AG04449 (cell line): ENCODE results near the gene NPNT.

Experiments used
- CTCF ChIA-PET: fragments of 350-600 bp; formaldehyde crosslinking; extraction: SDS; loops from one replicate; lab custom pipeline; 2021; ENCODE audit warnings: antibody characterized with exemption; lab: Yijun Ruan, JAX
- POLR2A ChIA-PET: fragments of 400-600, 350-600 bp; formaldehyde crosslinking; extraction: SDS; loops from one replicate; lab custom pipeline; 2020; ENCODE audit warnings: antibody characterized with exemption, inconsistent platforms; lab: Yijun Ruan, JAX
- DNase-seq: peaks from one replicate; pipeline ENCODE4 v3.0.0-alpha.2; 2010; ENCODE audit warnings: low read depth, low spot score
- H3K4me3 ChIP-seq: 2 replicates; pipeline ENCODE4 v1.5.1; 2011; ENCODE audit warnings: low read depth, mild to moderate bottlenecking, control low read depth, low read length
- TF ChIP-seq, protein P1 (sequence below): IDR thresholded peaks from one replicate; pipeline ENCODE4 v1.5.1; 2011; ENCODE audit warnings: mild to moderate bottlenecking, moderate library complexity, low read length, control low read depth, inconsistent platforms; ENCODE audit not compliant: insufficient read depth; ENCODE audit errors: missing control alignments

The NPNT gene

DNA sequence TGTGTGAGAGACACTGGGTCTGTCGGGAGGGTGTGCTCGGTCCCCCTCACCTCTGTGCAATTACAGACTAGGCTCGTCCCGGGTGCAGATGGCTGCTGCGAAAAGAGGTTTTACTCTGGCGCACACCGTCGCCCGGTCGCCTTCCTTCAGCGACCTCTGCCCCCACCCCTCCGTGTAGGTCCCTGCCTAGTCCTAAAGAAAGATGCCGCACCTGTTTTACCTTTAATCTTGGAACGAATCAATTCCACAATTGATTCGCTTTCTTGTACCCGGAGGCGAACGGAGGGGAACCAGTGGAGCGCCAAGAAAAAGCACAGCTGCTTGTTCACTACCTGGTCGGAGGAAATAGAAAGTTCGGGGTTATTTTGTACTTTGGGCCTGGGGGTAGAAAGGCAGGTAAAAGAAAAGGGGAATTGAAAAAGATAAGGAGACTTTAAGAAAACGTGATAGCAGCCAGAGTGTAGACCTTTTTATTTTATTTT lies 1.2 kb downstream of the NPNT start:
- CTCF ChIA-PET: no interaction called here
- no peak for DNase-seq
- POLR2A ChIA-PET: no interaction called here

DNA sequence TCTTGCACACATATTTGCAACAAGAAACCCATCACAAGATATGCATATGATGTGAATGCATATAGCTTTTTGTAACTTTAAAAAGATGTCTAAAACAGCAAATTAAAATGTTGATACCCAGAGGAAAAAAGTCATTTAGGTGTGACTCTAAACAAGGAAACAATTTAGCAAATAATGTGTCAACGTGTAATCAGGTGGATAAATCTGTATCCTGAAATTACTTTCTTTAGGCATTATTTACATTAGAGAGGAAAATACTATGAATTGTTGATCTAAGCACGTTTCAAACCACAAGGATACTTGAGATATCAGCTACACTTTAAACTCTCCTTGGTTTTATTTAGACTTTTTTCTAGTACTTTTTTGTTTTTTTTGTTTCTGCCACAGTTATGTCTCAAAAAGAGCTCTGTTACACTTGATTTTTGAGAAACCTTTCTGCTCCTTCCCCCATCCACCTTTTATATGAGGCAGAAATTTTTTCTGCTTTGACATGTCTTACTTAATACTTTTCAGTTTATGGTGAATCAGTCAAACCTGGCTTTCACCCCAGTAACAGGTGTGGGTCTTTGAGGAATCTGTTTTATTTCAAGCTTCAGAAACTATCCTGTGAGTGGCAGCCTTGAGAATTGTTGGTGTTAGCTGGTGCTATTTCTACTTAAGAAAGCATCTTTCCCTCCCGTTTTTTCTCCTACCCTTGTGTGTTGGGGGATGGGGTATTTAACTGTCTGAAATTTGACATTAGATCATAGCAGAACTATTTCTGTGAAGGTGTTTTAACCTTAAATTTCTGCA lies 1.9 kb downstream of the NPNT start:
- H3K4me3 ChIP-seq: no peak overlapping the region
- DNase-seq: no peak
- ChIA-PET CTCF (interaction anchor here (1.4 kb wide), 1 partner anchor 187 kb away, joined by 4 read pairs; no protein-coding TSS in a partner anchor), POLR2A (no interaction called here)
- TF ChIP-seq, protein P1, sequence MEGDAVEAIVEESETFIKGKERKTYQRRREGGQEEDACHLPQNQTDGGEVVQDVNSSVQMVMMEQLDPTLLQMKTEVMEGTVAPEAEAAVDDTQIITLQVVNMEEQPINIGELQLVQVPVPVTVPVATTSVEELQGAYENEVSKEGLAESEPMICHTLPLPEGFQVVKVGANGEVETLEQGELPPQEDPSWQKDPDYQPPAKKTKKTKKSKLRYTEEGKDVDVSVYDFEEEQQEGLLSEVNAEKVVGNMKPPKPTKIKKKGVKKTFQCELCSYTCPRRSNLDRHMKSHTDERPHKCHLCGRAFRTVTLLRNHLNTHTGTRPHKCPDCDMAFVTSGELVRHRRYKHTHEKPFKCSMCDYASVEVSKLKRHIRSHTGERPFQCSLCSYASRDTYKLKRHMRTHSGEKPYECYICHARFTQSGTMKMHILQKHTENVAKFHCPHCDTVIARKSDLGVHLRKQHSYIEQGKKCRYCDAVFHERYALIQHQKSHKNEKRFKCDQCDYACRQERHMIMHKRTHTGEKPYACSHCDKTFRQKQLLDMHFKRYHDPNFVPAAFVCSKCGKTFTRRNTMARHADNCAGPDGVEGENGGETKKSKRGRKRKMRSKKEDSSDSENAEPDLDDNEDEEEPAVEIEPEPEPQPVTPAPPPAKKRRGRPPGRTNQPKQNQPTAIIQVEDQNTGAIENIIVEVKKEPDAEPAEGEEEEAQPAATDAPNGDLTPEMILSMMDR: no peak

More for the DNA sequence above, 1.2 kb downstream of the NPNT start:
- TF ChIP-seq, protein P1: no peak
- H3K4me3 ChIP-seq: peak overlapping the region; percentile 6; the same call in 1 of the 2 replicates

GRCh38 chr4:105900541-105900940 lies 5.3 kb downstream of the NPNT start:
- no peak for DNase-seq
- POLR2A ChIA-PET: no interaction called here
- TF ChIP-seq, protein P1: no peak
- CTCF ChIA-PET: no interaction called here
- no peak overlapping the region for H3K4me3 ChIP-seq

DNA sequence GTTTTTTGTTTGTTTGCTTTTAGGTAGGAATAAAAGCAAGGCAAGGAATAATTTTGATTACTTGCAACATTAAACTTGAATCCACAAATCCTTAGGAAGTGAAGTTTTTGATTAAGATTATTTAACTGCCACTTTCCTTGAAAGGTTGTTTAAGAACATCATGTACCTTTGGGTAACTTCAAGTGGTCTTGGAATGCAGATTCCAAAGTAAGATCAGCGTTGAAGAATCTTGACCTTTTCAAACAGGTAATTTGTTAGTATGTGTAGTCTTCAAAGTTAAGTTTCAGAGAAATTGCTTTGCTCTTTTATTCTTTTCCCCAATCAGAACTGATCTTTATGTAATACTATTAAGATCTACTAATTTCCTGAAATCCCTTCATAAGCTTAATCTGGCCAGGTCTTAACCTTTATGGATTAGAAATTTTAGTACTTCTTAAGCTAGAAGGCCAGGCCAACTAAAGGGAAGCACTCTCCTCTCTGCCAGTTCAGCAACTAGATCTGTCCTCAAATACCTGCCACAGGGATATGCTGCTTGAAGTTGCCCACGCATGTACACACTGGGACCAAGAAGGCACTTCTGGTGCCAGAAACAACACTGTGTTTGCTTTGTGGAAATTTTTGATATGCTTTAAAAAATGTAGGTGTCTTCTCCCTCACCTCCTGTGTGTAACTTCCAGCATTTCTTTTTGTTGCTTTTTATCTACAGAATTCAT lies 7.4 kb downstream of the NPNT start:
- TF ChIP-seq, protein P1: no peak
- no peak overlapping the region for H3K4me3 ChIP-seq
- ChIA-PET CTCF (no interaction called here), POLR2A (no interaction called here)
- no peak for DNase-seq

- no peak overlapping the region for H3K4me3 ChIP-seq
- CTCF ChIA-PET: no interaction called here
- POLR2A ChIA-PET: no interaction called here
- no peak for DNase-seq
- TF ChIP-seq, protein P1: no peak
Measured at GRCh38 chr4:105909787-105910281, 14.6 kb downstream of the NPNT start.

GRCh38 chr4:105911426-105911825 lies 16.2 kb downstream of the NPNT start:
- POLR2A ChIA-PET: no interaction called here
- no peak overlapping the region for H3K4me3 ChIP-seq
- no peak for DNase-seq
- TF ChIP-seq, protein P1: no peak
- CTCF ChIA-PET: no interaction called here
